WTC11 (cell line): ENCODE data around the gene KLHDC9.

Source experiments
- CTCF ChIP-seq: fragments of 200-600 bp; IDR thresholded peaks from 2 replicates; pipeline ENCODE4 v1.8.0; 2022; ENCODE audit warnings: antibody characterized with exemption
- IRF1 ChIP-seq: sonication (generic); formaldehyde crosslinking; IDR thresholded peaks from 2 replicates; pipeline ENCODE4 v1.8.0; 2023; ENCODE audit warnings: missing genetic modification reagents
- KAT7 ChIP-seq: sonication (generic); formaldehyde crosslinking; IDR thresholded peaks from 2 replicates; pipeline ENCODE4 v1.8.1; 2023; ENCODE audit warnings: missing genetic modification reagents, mild to moderate bottlenecking, borderline replicate concordance
- MLX ChIP-seq: sonication (generic); formaldehyde crosslinking; IDR thresholded peaks from 2 replicates; pipeline ENCODE4 v1.8.1; 2023; ENCODE audit warnings: mild to moderate bottlenecking, missing genetic modification reagents, moderate library complexity
- NFE2L1 ChIP-seq: sonication (generic); formaldehyde crosslinking; IDR thresholded peaks from 2 replicates; pipeline ENCODE4 v1.8.1; 2023; ENCODE audit warnings: missing genetic modification reagents
- PREB ChIP-seq: sonication (generic); formaldehyde crosslinking; IDR thresholded peaks from 2 replicates; pipeline ENCODE4 v1.8.1; 2022; ENCODE audit warnings: mild to moderate bottlenecking, missing genetic modification reagents, moderate library complexity, borderline replicate concordance
- TP53 ChIP-seq: sonication (generic); formaldehyde crosslinking; IDR thresholded peaks from 2 replicates; pipeline ENCODE4 v1.8.1; 2023; ENCODE audit warnings: mild to moderate bottlenecking, missing genetic modification reagents
- USF2 ChIP-seq: sonication (generic); formaldehyde crosslinking; IDR thresholded peaks from 2 replicates; pipeline ENCODE4 v1.8.1; 2023; ENCODE audit warnings: mild to moderate bottlenecking, missing genetic modification reagents, moderate library complexity

GRCh38 chr1:161076410-161076809 is 21.8 kb upstream of the KLHDC9 start:
- TF ChIP-seq CTCF (no peak), MLX (CRISPR knock-in tag) (no peak), USF2 (no peak), NFE2L1 (no peak), TP53 (no peak), PREB (no peak), KAT7 (CRISPR knock-in tag) (no peak), IRF1 (CRISPR knock-in tag) (no peak)
